H7 (cell line): ENCODE data around the gene EEFSEC. TPM values are rescaled to one million over a fixed set of nuclear protein-coding genes. Genes with fewer than 3 reads are reported as not detected.

Source experiments
- DNase-seq: peaks from one replicate; pipeline ENCODE4 v3.0.0; 2012
- H3K27me3 ChIP-seq: 2 replicates; pipeline ENCODE4 v1.6.0; 2011; ENCODE audit warnings: mild to moderate bottlenecking, low read length; ENCODE audit not compliant: control insufficient read depth, insufficient read depth
- H3K36me3 ChIP-seq: replicated peaks from 2 replicates; pipeline ENCODE4 v1.5.1; 2011; ENCODE audit warnings: low read length; ENCODE audit not compliant: control insufficient read depth, insufficient read depth
- H3K4me3 ChIP-seq: 2 replicates; pipeline ENCODE4 v1.5.1; 2011; ENCODE audit warnings: low read depth, mild to moderate bottlenecking, control low read depth, low read length, moderate library complexity; ENCODE audit not compliant: insufficient read depth
- total RNA-seq: library from RNA; depleted of rRNA; stranded (reverse); fragments of >200 nt; shearing (Covaris generic); gene quantifications from 2 replicates; pipeline ENCODE4 v1.2.3, GENCODE V29; 2014

Gene EEFSEC
- total RNA-seq, 1 experiment from 2014 or later = 7.4 TPM

DNA sequence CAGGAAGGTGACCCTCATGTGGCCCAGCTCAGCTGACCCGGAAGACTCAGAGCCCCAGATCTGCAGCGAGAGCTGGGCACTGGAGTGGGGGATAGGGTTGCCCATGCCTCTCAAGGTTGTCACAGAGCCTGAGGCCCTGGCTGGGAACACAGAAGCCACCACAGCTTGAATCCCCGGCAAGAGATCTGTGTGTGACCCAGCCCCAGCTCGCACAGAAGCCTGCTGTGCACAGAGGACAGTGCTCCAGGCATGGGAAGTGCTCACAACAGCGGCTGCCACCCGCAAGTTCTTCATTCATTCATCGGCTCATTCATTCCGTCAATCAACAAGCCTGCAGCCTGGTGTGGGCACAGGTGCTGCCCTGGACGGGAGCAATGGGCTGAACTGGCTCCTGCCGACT, 277.0 kb downstream of the EEFSEC start:
- DNase-seq = no peak
- Histone ChIP-seq H3K27me3 (peaks cover 54% of the 10 kb centered on the region), H3K4me3 (no peak overlapping the region), H3K36me3 (no peaks in the 10 kb centered on the region)

DNA sequence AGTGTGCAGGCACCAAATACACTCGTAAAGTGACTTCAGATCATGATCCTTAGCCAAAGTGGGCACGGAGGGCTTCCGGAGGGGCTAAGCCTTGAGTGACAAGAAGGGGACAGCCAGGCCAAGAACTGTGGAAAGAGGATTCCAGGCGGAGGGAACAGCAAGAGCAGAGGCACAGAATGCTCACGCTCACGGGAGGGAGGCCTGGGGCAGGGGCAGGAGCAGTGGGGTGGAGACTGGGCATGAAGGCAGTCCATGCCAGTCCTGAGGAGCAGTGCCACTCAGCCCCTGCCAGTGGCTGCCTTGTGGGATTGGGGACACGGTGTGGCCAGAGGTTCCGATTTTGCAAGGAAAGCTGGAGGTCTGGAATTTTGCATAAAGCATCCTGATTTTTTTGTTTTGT, 277.4 kb downstream of the EEFSEC start:
- DNase-seq = no peak
- no peaks in the 10 kb centered on the region for H3K36me3 ChIP-seq
- peaks cover 54% of the 10 kb centered on the region for H3K27me3 ChIP-seq
- no peak overlapping the region for H3K4me3 ChIP-seq

GRCh38 chr3:128431803-128432300, 278.6 kb downstream of the EEFSEC start:
- DNase-seq = no peak
- Histone ChIP-seq H3K36me3 (no peaks in the 10 kb centered on the region), H3K4me3 (peak overlapping the region; percentile 35; the same call in 1 of the 2 replicates), H3K27me3 (peaks cover 49% of the 10 kb centered on the region)

- Histone ChIP-seq H3K27me3 (peaks cover 46% of the 10 kb centered on the region), H3K4me3 (peak overlapping the region; percentile 35), H3K36me3 (no peaks in the 10 kb centered on the region)
- peak; percentile 88 for DNase-seq
Observed at GRCh38 chr3:128432301-128432970, 279.2 kb downstream of the EEFSEC start.

DNA sequence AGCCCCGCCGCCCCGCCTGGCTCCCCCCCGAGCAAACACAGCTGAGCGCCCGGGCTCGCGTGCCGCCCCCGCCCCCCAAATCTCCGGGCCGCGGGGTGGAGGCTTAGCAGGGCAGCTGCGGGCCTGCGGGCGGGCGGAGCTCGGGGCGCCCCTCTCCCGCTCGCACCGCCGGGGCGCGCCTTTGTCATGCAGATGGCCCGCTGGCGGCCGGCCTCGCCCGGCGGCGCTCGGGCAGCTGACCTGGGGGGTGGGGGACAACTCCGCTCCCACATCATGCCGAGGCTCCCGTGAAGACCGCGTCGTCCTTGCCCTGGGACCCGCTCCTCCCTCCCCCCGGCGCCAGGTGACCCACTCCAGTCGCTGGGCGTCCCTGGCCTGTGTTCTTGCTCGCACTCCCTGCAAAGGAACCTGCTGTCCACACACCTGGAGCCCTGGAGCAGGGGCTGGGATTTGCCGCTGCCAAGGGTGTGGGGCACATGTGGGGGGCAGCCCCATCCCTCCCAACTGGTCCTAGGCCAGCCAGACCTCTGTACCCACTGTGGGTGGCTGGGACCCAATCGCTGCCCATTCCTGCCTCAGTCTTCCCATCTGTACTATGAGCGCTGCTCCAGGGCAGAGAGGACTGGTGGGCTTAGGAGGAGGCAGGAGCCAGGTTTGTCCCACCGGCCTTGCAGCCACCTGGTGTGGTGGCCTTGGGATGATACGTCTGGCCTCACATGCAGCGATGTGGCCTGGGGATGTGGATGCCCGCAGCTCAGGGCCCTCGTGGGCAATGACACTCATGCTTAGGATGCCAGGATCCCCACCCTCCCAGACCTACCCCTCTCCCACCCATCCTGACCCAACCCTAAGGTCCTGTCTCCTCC, 279.9 kb downstream of the EEFSEC start:
- Histone ChIP-seq H3K36me3 (no peaks in the 10 kb centered on the region), H3K27me3 (peaks cover 44% of the 10 kb centered on the region), H3K4me3 (peak overlapping the region; percentile 35)
- peak; percentile 97 for DNase-seq

GRCh38 chr3:128433837-128434165, 280.5 kb downstream of the EEFSEC start:
- Histone ChIP-seq H3K36me3 (no peaks in the 10 kb centered on the region), H3K4me3 (no peak overlapping the region), H3K27me3 (peaks cover 39% of the 10 kb centered on the region)
- DNase-seq = no peak

DNA sequence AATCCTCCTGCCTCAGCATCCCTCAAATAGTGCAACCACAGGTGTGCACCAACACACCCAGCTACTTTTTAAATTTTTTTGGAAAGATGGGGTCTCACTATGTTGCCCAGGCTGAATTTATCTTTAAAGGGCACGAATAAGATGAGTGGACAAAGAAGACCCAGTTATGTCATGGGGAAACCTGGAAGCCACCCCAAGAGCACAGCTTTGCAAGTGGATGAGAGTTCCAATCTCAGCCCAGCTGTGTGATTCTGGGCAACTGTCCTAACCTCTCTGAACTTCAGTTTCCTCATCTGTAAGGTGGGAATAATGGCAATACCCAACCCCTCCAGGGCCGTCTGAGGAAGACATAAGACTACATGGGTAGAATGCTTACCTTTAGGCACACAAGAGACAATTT, 281.2 kb downstream of the EEFSEC start:
- Histone ChIP-seq H3K36me3 (no peaks in the 10 kb centered on the region), H3K4me3 (no peak overlapping the region), H3K27me3 (peaks cover 32% of the 10 kb centered on the region)
- no peak for DNase-seq

GRCh38 chr3:128435058-128435457, 281.8 kb downstream of the EEFSEC start:
- Histone ChIP-seq H3K36me3 (no peaks in the 10 kb centered on the region), H3K27me3 (peaks cover 27% of the 10 kb centered on the region), H3K4me3 (no peak overlapping the region)
- DNase-seq = peak; percentile 67

GRCh38 chr3:128435561-128435960, 282.3 kb downstream of the EEFSEC start:
- Histone ChIP-seq H3K4me3 (no peak overlapping the region), H3K27me3 (peaks cover 22% of the 10 kb centered on the region), H3K36me3 (no peaks in the 10 kb centered on the region)
- DNase-seq = no peak

DNA sequence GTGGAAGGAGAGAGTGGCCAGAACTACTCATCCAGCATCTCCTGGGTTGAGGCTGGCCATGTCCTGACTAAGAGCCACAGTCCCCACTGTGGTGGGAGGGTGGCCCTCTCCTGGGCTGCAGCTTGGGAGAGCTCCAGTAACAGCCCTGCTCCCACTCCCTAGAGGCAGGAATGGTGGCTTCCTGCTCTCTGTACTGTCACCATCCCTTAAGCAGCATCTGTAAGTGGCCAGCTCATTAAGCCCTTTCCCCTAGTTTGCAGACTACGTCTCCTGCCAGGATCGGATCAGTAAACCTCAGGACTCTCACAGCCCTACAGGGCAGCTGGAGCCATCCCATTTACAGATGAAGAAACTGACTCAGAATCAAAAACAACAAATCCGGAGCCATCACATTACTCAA, 282.9 kb downstream of the EEFSEC start:
- Histone ChIP-seq H3K36me3 (no peaks in the 10 kb centered on the region), H3K4me3 (no peak overlapping the region), H3K27me3 (peaks cover 16% of the 10 kb centered on the region)
- no peak for DNase-seq

- H3K36me3 ChIP-seq = no peaks in the 10 kb centered on the region
- DNase-seq = peak; percentile 89
- no peak overlapping the region for H3K4me3 ChIP-seq
- peaks cover 3% of the 10 kb centered on the region; the same call in 1 of the 2 replicates for H3K27me3 ChIP-seq
Observed at GRCh38 chr3:128438488-128439072, 285.3 kb downstream of the EEFSEC start.

GRCh38 chr3:128439226-128439625, 285.9 kb downstream of the EEFSEC start:
- H3K4me3 ChIP-seq = no peak overlapping the region
- no peak for DNase-seq
- no peaks in the 10 kb centered on the region for H3K36me3 ChIP-seq
- peaks cover 3% of the 10 kb centered on the region; the same call in 1 of the 2 replicates for H3K27me3 ChIP-seq

- Histone ChIP-seq H3K36me3 (no peaks in the 10 kb centered on the region), H3K4me3 (no peak overlapping the region), H3K27me3 (no peaks in the 10 kb centered on the region)
- no peak for DNase-seq
Observed at GRCh38 chr3:128442070-128442469, 288.8 kb downstream of the EEFSEC start.

DNA sequence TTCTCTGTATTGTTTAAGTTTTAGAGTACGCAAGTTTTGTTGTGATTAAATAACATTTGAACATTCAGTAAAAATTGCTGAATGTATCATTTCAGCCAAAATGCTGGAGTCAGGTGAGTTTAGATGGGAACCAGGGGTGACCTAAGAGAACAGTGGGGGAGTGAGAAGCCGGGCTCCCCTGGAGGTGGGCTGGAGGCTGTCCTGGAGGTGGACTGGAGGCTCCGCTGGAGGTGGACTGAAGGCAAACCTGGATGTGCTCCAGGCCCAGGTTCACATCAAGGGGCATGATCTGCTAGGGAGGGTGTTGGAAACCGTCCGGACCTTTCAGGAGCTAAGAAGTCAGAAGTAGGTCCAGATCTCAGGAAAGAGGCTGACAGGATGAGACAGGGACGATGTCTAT, 289.7 kb downstream of the EEFSEC start:
- H3K36me3 ChIP-seq = no peaks in the 10 kb centered on the region
- no peak for DNase-seq
- no peak overlapping the region for H3K4me3 ChIP-seq
- H3K27me3 ChIP-seq = no peaks in the 10 kb centered on the region

DNA sequence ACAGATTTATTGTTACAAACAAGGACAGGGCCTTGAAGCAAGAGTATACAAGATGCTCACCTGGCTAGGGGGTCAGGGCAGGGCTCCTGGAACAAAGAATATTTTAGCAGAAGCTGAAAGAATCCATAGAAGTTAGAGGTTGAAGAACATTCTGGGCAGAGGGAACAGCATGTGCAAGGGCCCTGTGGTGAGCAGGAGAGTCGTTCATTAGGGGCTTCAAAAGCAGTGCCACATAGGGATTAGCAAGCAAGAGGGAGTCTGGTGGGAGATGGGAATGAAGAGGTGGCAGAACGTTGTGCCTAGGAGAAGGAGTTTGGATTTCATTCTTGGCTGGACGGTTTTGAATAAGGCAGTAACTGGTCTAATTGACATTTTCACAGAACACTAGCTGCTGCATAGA, 290.5 kb downstream of the EEFSEC start:
- Histone ChIP-seq H3K27me3 (no peaks in the 10 kb centered on the region), H3K4me3 (no peak overlapping the region), H3K36me3 (no peaks in the 10 kb centered on the region)
- no peak for DNase-seq
